Immature natural killer cell (primary cell): ENCODE data around the gene RACK1. TPM values are rescaled to one million over a fixed set of nuclear protein-coding genes. Genes with fewer than 3 reads are reported as not detected.
"Not testable (repeated sequence)": the region's sequence is repeated elsewhere in the genome, so short reads cannot be mapped to it uniquely, and the experiment has no call there.

Experiments used
- DNase-seq, 3 donors: peaks; one replicate each; pipeline ENCODE4 v3.0.0; 2022; ENCODE audit warnings: mixed read lengths in 1 of 3
- H3K27ac Mint-ChIP-seq, 6 donors: one replicate each; pipeline ENCODE4 v1.8.0; 2020; ENCODE audit warnings: mixed read lengths in 6 of 6, mild to moderate bottlenecking in 5 of 6, inconsistent platforms in 4 of 6, moderate library complexity in 3 of 6
- H3K27me3 Mint-ChIP-seq, 3 donors: one replicate each; pipeline ENCODE4 v1.8.0; 2020 to 2021; ENCODE audit warnings: low read depth in 3 of 3, mild to moderate bottlenecking in 3 of 3, mixed read lengths in 3 of 3, moderate library complexity in 3 of 3, inconsistent platforms in 1 of 3
- H3K36me3 Mint-ChIP-seq, 3 donors: one replicate each; pipeline ENCODE4 v1.8.0; 2020; ENCODE audit warnings: mixed read lengths in 3 of 3, inconsistent platforms in 2 of 3, mild to moderate bottlenecking in 2 of 3
- H3K4me1 Mint-ChIP-seq, 2 donors: one replicate each; pipeline ENCODE4 v1.8.0; 2020; ENCODE audit warnings: inconsistent platforms in 2 of 2, mild to moderate bottlenecking in 2 of 2, mixed read lengths in 2 of 2, moderate library complexity in 1 of 2
- H3K4me3 Mint-ChIP-seq, 5 donors: one replicate each; pipeline ENCODE4 v1.8.0; 2020; ENCODE audit warnings: mild to moderate bottlenecking in 5 of 5, mixed read lengths in 5 of 5, inconsistent platforms in 3 of 5, moderate library complexity in 3 of 5
- H3K9me3 Mint-ChIP-seq, 6 donors: one replicate each; pipeline ENCODE4 v1.8.0; 2020; ENCODE audit warnings: mild to moderate bottlenecking in 6 of 6, mixed read lengths in 6 of 6, inconsistent platforms in 4 of 6, moderate library complexity in 3 of 6
- polyA plus RNA-seq, 3 donors: library from polyadenylated mRNA; unstranded; fragments of 300-500 nt; fragmentation: Illumina TruSeq; gene quantifications; one replicate each; pipeline ENCODE4 v1.2.3, GENCODE V29; 2021

The RACK1 gene
- polyA plus RNA-seq, 3 donors from 2014 or later, result 1,093 to 1,304 (median 1,251) TPM

DNA sequence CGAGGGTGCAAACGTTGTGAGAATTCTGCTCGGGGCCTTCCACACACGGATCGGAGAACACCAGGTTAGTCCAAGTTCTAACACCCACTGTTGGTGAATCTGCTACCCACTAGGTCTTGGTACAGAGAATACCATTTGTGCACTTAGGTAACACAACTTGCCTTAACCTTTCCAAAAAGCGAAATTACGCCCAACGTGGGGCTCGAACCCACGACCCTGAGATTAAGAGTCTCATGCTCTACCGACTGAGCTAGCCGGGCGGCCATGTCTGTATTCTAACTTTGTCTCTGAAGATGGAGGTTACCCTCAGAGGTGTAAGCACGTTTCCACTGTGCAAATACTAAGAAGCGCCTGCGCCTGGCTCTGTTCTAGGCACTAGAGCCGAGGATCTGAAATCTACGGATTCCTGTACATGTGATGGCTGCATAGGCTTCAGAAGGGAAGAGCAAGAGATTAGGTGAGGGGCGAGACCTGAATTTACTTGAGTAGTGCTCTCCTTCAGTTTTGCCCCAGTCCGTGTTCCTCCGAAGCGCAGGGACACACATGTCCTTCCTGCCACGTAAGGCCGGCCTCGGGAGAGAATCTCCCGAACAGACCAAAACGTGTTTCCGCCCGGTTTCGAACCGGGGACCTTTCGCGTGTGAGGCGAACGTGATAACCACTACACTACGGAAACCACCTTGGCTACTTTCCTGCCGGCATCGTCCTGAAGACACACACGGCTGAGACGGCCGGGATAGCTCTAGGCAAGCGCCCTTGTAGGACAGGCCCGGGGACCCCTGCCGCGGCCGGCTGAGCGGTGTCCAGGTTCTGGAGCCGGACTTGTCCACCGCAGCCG, 21.7 kb downstream of the RACK1 start:
- DNase-seq, result peak; percentile 94 to 95 (median 95)
- Mint-ChIP-seq H3K27ac (peak overlapping the region; percentile 96 to 100 (median 98)), H3K36me3 (no peaks in the 10 kb centered on the region), H3K4me1 (peaks cover 69 to 74% of the 10 kb centered on the region in 2 donors), H3K27me3 (peaks cover 49 to 65% (median 54%) of the 10 kb centered on the region in 3 donors), H3K4me3 (peak overlapping the region; percentile 88 to 96 (median 95)), H3K9me3 (peaks cover 0 to 13% (median 5%) of the 10 kb centered on the region in 6 donors)

- peaks cover 76 to 80% of the 10 kb centered on the region in 2 donors for H3K4me1 Mint-ChIP-seq
- H3K9me3 Mint-ChIP-seq, result peaks cover 0 to 13% (median 5%) of the 10 kb centered on the region in 6 donors
- peak; percentile 76 to 84 (median 79) for DNase-seq
- peaks cover 49 to 66% (median 55%) of the 10 kb centered on the region in 3 donors for H3K27me3 Mint-ChIP-seq
- H3K27ac Mint-ChIP-seq, result peak overlapping the region; percentile 96 to 100 (median 98)
- H3K4me3 Mint-ChIP-seq, result peak overlapping the region; percentile 88 to 96 (median 95)
- H3K36me3 Mint-ChIP-seq, result no peaks in the 10 kb centered on the region
Observed at GRCh38 chr5:181221105-181221791, 22.5 kb downstream of the RACK1 start.

GRCh38 chr5:181220178-181220515, 23.6 kb downstream of the RACK1 start:
- H3K9me3 Mint-ChIP-seq, result peaks cover 0 to 13% (median 5%) of the 10 kb centered on the region in 6 donors
- H3K4me1 Mint-ChIP-seq, result peaks cover 70 to 75% of the 10 kb centered on the region in 2 donors
- peaks cover 49 to 66% (median 56%) of the 10 kb centered on the region in 3 donors for H3K27me3 Mint-ChIP-seq
- H3K36me3 Mint-ChIP-seq, result no peaks in the 10 kb centered on the region
- H3K4me3 Mint-ChIP-seq, result peak overlapping the region in 2 of 5 donors; percentile 25 to 38
- no peak for DNase-seq
- peak overlapping the region in 4 of 6 donors; percentile 36 to 100 (median 76) for H3K27ac Mint-ChIP-seq

DNA sequence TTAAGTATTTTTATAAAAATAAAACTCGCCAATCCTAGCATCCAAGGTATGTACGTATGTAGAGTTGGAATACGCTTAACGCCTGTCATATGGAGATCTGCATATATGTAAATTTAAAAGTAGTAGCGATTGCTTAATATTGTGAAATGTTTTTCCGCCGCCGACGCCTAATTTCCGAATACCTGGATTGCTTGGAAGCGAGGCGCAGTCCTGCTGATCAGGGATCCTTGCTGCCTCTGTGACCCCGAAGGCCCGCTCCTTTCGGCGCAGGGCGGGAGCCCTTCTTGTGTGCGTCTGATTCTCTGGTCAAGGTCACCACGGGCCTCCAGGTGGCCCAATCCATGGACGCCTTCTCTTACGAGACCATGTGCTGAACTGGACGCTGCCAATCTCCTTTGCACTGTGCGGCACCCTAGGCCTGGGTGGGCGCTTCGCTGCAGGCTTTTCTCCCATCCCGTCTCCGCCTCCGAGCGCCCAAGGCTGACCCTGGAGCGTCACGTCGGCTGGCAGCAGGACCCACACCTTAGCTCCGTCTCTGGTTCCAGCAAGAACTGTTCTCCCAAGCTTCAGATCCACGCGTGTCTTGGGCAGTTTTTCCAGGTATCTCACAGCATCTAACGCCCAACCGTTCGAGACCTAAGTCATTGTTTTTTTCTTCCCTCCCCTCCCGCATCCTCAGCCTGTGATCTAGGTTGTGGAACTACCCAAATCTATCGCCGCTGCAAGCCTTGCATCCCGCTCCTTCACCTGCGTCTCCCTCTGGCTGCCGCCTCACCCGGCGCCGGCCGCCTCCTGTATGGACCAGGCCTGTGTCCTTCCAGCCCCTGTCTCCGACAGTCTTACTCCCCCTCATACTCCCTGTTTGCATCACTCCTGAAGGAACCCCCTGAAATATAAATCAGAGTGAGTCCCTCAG, 24.2 kb downstream of the RACK1 start:
- Mint-ChIP-seq H3K4me1 (peaks cover 65 to 69% of the 10 kb centered on the region in 2 donors), H3K9me3 (peaks cover 0 to 13% (median 5%) of the 10 kb centered on the region in 6 donors), H3K36me3 (no peaks in the 10 kb centered on the region), H3K27ac (peak overlapping the region in 5 of 6 donors; percentile 12 to 100 (median 80)), H3K4me3 (peak overlapping the region in 4 of 5 donors; percentile 35 to 55 (median 42)), H3K27me3 (peaks cover 49 to 67% (median 56%) of the 10 kb centered on the region in 3 donors)
- no peak for DNase-seq

DNA sequence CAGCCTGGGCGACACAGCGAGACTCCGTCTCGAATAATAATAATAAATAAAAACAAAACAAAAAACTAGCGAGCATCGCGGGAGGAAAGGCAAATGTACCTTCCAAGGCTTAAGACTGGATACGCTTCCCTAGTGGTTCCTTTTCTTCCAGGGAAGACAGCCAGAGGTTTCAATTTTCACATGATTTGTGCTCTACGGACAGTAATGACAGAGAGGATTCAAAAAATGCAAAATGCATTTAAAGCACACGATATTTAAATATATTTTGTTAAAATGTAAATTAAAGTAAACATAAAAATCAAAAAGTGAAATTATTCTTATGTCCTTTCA, 24.9 kb downstream of the RACK1 start:
- Mint-ChIP-seq H3K27ac (peak overlapping the region in 5 of 6 donors; percentile 90 to 97 (median 97)), H3K4me3 (peak overlapping the region; percentile 93 to 97 (median 96)), H3K27me3 (peaks cover 49 to 63% (median 54%) of the 10 kb centered on the region in 3 donors), H3K36me3 (no peaks in the 10 kb centered on the region), H3K4me1 (peaks cover 58 to 61% of the 10 kb centered on the region in 2 donors), H3K9me3 (peaks cover 0 to 13% (median 5%) of the 10 kb centered on the region in 6 donors)
- no peak for DNase-seq

GRCh38 chr5:181217803-181218062, 26.0 kb downstream of the RACK1 start:
- no peaks in the 10 kb centered on the region for H3K36me3 Mint-ChIP-seq
- peaks cover 42 to 59% (median 47%) of the 10 kb centered on the region in 3 donors for H3K27me3 Mint-ChIP-seq
- peaks cover 52 to 54% of the 10 kb centered on the region in 2 donors for H3K4me1 Mint-ChIP-seq
- peaks cover 0 to 13% (median 5%) of the 10 kb centered on the region in 6 donors for H3K9me3 Mint-ChIP-seq
- peak overlapping the region; percentile 93 to 97 (median 96) for H3K4me3 Mint-ChIP-seq
- peak overlapping the region; percentile 90 to 98 (median 97) for H3K27ac Mint-ChIP-seq
- DNase-seq, result no peak

- peak; percentile 67 to 75 (median 72) for DNase-seq
- Mint-ChIP-seq H3K4me1 (peaks cover 48 to 49% of the 10 kb centered on the region in 2 donors), H3K9me3 (peaks cover 0 to 11% (median 4%) of the 10 kb centered on the region in 6 donors)
Observed at GRCh38 chr5:181217111-181217802, 26.4 kb downstream of the RACK1 start.

DNA sequence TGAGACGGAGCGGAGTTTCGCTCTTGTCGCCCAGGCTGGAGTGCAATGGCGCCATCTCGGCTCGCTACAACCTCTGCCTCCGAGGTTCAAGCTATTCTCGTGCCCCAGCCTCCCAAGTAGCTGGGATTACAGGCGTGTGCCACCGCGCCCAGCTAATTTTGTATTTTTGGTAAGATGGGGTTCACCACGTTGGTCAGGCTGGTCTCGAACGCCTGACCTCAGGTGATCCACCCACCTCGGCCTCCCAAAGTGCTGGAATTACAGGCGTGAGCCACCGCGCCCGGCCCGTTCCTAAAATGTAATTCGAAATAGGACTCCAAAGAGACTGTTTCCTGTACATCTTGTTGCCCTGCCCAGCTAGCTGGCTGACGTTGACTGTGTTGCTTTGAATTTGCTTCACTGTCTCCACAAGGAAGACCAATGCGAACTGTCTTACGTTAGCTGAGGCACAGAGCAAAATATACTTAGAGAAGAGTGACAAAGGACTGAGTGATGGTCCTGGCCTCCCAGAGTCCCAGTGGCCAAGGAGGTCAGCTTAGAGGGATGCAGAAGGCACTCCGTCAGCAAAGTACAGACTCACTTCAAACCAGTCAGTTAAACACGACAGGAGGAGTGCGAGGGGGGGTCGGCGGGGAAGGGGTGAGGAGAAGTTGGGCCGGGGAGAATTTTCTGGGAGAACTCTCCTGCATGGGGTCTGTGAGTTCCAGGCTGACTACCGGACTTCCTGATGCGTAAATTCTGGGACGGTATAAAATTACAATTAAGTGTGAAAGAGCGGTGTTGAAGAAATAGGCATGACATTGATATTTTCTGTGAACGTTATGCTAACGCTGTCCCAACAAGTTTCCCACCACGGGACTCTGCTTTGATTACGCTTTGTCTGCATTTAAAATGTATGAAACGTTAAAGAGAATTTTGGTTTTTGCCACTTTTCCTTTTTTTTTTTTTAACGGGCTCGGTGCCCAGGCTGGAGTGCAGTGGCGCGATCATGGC, 27.4 kb downstream of the RACK1 start:
- Mint-ChIP-seq H3K4me1 (peaks cover 39% of the 10 kb centered on the region in 2 donors), H3K9me3 (peaks cover 0 to 7% (median 1%) of the 10 kb centered on the region in 6 donors)
- DNase-seq, result peak in 1 of 3 donors; percentile 35

More at GRCh38 chr5:181217111-181217802, 26.4 kb downstream of the RACK1 start:
- Mint-ChIP-seq H3K27ac (peak overlapping the region; percentile 90 to 98 (median 97)), H3K4me3 (peak overlapping the region; percentile 93 to 97 (median 96)), H3K36me3 (no peaks in the 10 kb centered on the region), H3K27me3 (peaks cover 37 to 55% (median 42%) of the 10 kb centered on the region in 3 donors)

DNA sequence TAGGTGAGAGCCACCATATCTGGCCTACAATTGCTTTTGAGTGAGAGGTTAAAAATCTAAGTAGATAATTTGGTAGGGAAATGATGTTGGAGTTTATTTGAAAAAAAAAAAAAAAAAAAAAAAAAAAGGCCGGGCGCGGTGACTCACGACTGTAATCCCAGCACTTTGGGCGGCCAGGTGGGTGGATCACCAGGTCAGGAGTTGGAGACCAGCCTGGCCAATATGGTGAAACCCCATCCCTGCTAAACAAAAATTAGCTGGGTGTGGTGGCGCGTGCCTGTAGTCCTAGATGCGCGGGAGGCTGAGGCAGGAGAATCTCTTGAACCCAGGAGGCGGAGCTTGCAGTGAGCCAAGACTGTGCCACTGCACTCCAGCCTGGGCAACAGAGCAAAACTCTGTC, 29.5 kb downstream of the RACK1 start:
- not testable (repeated sequence) for H3K9me3 Mint-ChIP-seq, H3K36me3 Mint-ChIP-seq, H3K27ac Mint-ChIP-seq, DNase-seq, H3K4me3 Mint-ChIP-seq
- Mint-ChIP-seq H3K27me3 (peaks cover 18 to 29% (median 25%) of the 10 kb centered on the region in 3 donors), H3K4me1 (peaks cover 26 to 29% of the 10 kb centered on the region in 2 donors)

More for the DNA sequence above, 27.4 kb downstream of the RACK1 start:
- Mint-ChIP-seq H3K4me3 (peak overlapping the region; percentile 93 to 97 (median 96)), H3K27ac (peak overlapping the region; percentile 80 to 97 (median 90)), H3K27me3 (peaks cover 27 to 45% (median 32%) of the 10 kb centered on the region in 3 donors), H3K36me3 (no peaks in the 10 kb centered on the region)

DNA sequence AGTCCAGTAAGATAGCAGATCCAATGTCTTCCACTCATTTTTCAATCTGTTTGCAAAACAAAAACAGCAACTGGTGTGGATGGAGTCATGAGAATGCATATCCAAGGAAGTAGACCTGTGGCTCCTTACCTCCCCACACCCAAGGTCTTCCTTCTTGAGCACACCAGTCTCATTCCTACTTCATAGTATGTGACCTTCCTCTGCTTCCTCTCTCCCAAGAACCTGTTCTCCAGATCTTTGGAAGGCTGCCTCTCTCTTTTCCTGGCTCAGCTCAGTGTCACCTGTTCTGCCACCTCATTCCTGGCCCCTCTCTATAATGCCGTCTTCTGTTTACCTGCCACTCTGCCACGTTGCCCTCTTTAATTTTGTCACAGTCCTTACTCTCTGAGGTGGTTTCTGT, 30.8 kb downstream of the RACK1 start:
- Mint-ChIP-seq H3K9me3 (peaks cover 0 to 1% (median 0%) of the 10 kb centered on the region in 6 donors), H3K4me3 (no peak overlapping the region), H3K27me3 (peaks cover 10 to 24% (median 20%) of the 10 kb centered on the region in 3 donors), H3K36me3 (no peaks in the 10 kb centered on the region), H3K27ac (no peak overlapping the region), H3K4me1 (peaks cover 22 to 23% of the 10 kb centered on the region in 2 donors)
- no peak for DNase-seq

DNA sequence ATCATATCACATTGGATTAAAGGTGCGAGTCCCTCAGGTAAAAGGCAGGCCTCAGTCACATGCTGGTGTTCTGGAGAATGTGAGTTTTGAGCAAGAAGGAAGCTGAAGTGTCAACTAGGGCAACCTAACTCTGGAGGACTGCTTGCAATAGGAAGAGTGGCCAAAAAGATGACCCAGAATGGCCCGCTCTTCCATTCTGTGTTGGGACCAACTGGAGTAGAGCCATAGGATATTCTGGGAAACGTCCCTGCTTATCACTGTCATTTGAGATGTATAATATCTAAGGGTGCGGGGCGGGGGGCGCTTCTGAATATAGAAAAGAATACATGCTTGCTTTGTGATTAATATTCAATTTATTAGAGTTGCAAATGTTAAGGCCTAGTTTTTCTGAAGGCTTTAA, 31.6 kb downstream of the RACK1 start:
- Mint-ChIP-seq H3K36me3 (no peaks in the 10 kb centered on the region), H3K4me1 (peaks cover 20 to 23% of the 10 kb centered on the region in 2 donors), H3K4me3 (no peak overlapping the region), H3K27ac (no peak overlapping the region), H3K27me3 (peaks cover 12 to 24% (median 20%) of the 10 kb centered on the region in 3 donors), H3K9me3 (no peaks in the 10 kb centered on the region)
- no peak for DNase-seq

GRCh38 chr5:181211208-181211607, 32.5 kb downstream of the RACK1 start:
- Mint-ChIP-seq H3K27ac (no peak overlapping the region), H3K36me3 (no peaks in the 10 kb centered on the region), H3K4me3 (no peak overlapping the region), H3K4me1 (peaks cover 21 to 25% of the 10 kb centered on the region in 2 donors), H3K27me3 (peaks cover 20 to 31% (median 26%) of the 10 kb centered on the region in 3 donors), H3K9me3 (peaks cover 0 to 2% (median 0%) of the 10 kb centered on the region in 6 donors)
- no peak for DNase-seq
